ENCODE results near the gene HES3.

Gene HES3

GRCh38 chr1:6280761-6281451 is 36.9 kb downstream of the HES3 start:
- DNase-seq (ENCODE audit: low spot score): no peak

DNA sequence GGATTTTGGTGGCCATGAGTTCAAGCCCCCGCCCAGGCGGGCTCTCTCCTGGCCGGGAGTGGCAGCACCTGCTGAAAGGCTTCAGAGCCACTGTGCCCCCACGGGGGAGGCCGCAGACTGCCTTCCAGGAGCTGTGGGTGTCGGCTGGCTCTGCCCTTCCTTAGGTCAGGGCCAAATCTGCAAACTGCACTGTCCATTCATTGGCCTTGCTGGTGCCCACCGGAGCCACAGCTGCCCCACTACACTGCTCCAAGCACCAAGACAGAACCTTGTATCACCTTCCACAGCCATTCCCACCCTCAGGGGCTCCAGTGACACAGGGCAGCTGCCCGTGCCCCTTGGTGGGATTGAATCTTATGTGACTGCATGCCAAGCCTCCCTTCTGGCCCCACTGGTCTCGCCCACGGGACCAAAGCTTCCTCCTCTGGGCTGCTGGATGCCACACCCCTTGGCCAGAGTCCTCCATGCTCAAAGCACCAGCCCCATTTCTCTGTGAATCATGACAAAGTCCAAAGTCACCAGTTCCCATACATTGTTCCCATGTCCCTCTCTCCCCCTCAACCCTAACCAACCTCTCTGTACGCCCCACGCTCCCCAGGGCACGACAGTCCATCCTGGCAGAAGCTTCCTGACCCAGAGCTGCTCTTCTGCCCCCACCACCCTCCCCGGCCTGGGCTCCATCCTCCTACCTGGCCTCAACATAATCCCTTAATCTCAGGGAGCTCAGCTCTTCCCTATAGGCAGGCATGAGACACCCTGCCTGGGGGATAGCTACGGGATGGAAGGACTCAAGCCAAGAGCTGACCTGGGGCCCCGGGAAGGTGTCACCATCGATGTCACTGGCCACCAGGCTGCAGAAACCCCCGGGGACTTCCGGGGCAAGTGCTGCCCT is 37.8 kb downstream of the HES3 start:
- no peak for DNase-seq (ENCODE audit: low spot score)

GRCh38 chr1:6282577-6283270 is 38.7 kb downstream of the HES3 start:
- no peak for DNase-seq (ENCODE audit: low spot score)

DNA sequence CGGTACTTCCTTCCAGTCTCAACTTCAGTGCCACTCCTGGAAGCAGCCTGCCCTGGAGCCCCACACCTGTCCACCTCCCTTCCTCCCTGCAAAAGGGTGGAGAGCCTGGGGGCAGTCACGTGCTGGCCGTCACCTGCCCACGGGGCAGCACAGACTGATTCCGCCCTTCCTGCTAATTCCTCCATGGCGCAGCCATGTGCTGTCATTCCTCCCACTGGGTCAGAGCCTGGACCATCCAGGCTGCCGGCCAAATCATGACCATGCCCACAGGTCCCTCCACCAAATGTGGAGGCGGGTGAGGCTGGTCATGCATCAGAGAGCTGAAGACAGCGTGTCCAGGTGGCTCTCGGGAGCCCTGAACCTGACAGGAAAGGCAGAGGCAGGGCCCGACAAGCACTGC is 41.4 kb downstream of the HES3 start:
- DNase-seq (ENCODE audit: low spot score): no peak

DNA sequence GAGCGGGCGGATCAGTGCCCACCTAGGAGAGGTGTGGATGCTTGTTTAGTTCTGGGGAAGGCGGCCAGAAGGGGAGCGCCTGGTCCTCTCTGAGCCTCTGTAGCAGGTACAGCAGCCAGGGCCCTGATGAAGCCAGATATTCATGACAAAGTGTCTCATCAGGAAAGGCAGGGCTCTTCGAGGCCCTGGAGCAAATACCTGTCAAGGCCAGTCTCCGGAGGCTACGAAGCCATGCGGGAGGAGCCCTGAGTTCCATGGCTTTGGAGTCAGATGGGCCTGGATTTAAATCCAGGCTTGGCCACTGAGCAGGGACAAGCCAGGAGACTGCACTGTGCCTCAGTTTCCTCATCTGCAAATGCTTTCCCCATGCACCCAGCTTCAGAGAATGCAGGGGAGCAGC is 42.3 kb downstream of the HES3 start:
- no peak for DNase-seq (ENCODE audit: low spot score)

GRCh38 chr1:6287029-6287428 is 43.0 kb downstream of the HES3 start:
- DNase-seq (ENCODE audit: low spot score): no peak

DNA sequence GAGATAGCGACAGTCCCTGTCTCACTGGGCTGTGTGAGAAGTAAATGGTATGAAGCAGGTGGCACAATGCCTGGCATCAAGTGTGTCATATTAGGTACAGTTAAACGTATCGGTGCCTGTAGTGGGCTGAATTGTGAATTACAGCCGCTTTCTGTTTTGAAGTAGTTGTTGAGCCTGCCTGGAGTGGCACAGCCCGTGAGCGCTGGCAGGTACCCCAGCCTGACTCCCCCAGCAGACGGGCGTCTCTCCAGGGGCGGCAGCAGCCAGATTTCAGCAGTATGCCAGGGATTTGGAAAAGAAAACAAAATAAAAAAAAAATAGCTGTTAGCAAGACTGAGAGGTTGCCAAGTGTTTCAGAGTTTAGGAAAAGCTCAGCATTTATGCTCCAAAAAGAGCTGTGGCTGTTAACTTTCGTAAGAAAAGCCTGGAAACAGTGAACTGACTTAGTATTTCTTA is 43.5 kb downstream of the HES3 start:
- peak; percentile 42 for DNase-seq (ENCODE audit: low spot score)

- no peak for DNase-seq (ENCODE audit: low spot score)
These were observed 44.0 kb downstream of the HES3 start for GRCh38 chr1:6288026-6288425.

- DNase-seq (ENCODE audit: low spot score): no peak
These were observed 44.7 kb downstream of the HES3 start for GRCh38 chr1:6288665-6289064.

- DNase-seq (ENCODE audit: low spot score): no peak
These were observed 48.1 kb downstream of the HES3 start for GRCh38 chr1:6292102-6292501.

- DNase-seq (ENCODE audit: low spot score): no peak
These were observed 50.3 kb downstream of the HES3 start for GRCh38 chr1:6294080-6294889.

DNA sequence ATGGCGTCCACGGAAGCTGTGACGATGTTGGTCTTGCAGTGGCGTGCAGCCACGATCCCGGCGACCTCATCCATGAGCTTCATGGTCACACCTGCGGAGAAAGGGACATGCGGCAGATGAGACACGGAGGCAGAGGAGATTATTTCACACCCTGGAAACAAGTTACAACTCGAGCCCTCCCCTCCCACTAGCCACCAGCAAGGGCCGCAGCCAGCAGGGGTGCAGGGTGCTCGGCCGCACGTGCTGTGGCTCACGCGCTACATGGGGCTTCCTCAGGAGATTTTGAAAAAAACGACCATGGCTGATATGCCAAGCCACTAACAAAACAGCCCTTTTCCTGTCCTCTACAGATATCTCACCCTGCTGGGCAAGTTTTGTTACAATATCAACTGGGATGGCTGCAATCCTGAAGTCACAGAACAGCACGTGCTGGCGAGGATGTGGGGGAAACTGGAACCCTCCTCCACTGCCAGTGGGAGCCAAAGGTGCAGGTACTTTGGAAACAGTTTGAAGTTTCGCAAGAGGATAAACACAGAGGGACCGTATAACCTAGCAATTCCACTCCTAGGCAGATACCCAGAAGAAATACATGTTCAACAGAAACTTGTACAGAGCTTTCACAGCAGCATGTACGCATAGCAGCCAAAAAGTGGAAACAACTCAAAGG is 51.0 kb downstream of the HES3 start:
- DNase-seq (ENCODE audit: low spot score): no peak

Data from putamen (tissue), 1 donor.